Stomach (tissue), 4 donors: ENCODE results near the gene ADAMTS15.

ENCODE experiments used
- CTCF ChIP-seq, 7 experiments: fragments of 450-650 bp in 4 of 7; fragments of 200-600 bp in 3 of 7; sonication (generic) in 3 of 7; IDR thresholded peaks; one replicate each; pipeline ENCODE4 v1.5.1; 2016 to 2019; ENCODE audit warnings: antibody characterized with exemption in 7 of 7, control low read depth in 2 of 7, mild to moderate bottlenecking in 1 of 7
- POLR2A ChIP-seq, 4 donors: fragments of 450-650 bp; IDR thresholded peaks; one replicate each; pipeline ENCODE4 v1.6.1; 2016; ENCODE audit warnings: antibody characterized with exemption in 4 of 4, control low read depth in 2 of 4, mild to moderate bottlenecking in 1 of 4, moderate library complexity in 1 of 4

- no peak for TF ChIP-seq CTCF (IDR thresholded peaks at IDR 0.05)
- no peak for TF ChIP-seq POLR2A (IDR thresholded peaks at IDR 0.05)
These were observed 75.2 kb downstream of the ADAMTS15 start for GRCh38 chr11:130523609-130524008.
